NCI-H2196 treated with DMSO at 0.1 percent for 48 hours (cell line): ENCODE results near the gene RNF166.

Source experiments
- DNase-seq: peaks from one replicate; lab custom pipeline; 2025; ENCODE audit not compliant: unreplicated experiment; lab: John Stamatoyannopoulos, UW

RNF166 gene

GRCh38 chr16:88706229-88706964 lies at the start of gene RNF166, which contains the start of gene CTU2:
Gene RNF166, minus strand, starts transcription at chr16:88706408. Its CDS starts 83 bp downstream, at chr16:88706325.
Gene CTU2, plus strand, starts transcription at chr16:88706503. Its CDS starts 28 bp downstream, at chr16:88706531.
- DNase-seq, result peak; percentile 35

DNA sequence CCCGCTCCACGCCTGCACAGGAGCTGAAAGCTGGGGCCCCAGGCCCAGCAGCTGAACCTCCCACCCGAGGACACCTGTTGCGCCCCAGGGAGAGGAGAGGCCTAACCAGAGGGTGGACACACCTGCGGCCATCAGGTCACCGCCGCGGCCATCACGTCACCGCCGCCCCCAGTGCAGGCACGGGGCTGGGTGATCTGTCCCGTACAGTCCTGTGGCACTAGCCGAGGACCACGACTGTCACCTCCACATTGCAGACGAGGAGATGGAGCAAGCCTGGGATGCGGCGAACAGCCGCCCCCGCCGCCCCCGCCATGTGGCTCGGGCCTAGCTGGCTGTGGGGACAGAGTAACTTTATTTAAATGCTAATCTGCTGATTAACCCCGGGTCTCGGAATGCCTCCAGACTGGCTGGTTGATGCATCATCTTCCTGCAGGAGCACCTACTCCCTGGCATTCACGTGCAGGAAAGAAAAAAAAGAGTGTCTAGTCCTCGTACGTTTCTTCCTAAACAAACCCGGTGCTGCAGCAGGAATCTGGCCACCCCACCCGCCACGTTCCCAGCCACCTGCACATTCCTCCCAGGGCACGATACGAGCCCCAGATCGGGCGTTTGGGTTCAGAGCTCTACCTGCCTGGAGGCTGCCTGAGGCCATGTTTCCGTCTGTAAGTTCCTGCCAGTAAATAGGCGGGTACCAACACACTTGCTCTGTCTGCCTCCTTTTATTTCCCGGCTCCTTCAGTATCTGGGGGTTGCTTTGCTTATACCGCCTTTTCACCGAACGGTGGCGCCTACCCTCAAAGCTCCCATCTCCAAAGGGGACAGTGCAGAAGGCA lies 48.9 kb upstream of the RNF166 start:
- no peak for DNase-seq

- no peak for DNase-seq
Measured at GRCh38 chr16:88754109-88754911, 48.1 kb upstream of the RNF166 start.

DNA sequence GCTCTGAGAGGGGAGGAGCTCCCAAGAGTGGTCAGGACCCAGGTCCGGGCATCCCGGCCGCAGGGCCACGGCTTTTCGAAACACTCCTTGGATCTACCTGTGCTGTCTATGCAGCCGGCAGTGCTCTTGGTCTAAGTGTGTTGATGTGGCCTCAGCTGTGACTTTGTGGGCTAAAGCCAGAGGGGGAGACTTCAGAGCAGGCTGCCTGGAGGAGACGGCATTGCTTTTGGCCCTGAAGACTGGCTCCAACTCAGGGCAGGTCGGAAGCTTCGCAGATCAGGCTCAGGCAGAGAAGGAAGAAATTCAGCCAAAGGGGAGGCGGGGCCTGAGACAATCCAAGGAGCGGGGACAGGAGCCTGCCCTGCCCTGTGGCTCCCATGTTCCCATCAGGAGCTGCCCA lies 47.4 kb upstream of the RNF166 start:
- no peak for DNase-seq

GRCh38 chr16:88753191-88753590 lies 47.0 kb upstream of the RNF166 start:
- no peak for DNase-seq

DNA sequence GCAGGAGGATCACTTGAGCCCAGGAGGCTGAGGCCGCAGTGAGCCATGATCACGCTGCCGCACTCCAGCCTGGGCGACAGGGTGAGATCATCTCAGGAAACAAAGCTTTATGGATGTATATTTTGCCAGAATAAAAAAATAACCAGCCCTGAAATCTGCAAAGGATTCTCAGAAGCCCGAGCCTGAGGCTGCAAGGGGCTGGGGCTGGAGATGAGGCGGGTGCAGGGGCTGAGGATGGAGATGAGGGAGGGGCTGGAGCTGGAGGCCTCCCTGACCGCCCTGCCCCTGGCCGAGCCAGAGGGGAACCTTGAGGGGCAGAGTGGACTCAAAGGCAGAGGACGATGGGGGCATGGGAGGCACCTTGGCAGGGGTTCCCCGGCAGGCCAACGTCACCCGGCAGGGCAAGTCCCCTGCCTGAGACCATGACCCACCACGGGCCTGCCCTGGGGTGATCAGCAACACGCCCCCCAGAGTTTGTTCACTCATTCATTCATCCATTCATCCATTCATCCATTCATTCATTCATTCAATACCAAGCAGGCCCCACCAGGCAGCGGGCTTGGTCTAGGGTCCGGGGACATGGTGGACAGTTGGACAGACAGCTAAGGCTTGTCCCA lies 46.3 kb upstream of the RNF166 start:
- DNase-seq, result no peak

DNA sequence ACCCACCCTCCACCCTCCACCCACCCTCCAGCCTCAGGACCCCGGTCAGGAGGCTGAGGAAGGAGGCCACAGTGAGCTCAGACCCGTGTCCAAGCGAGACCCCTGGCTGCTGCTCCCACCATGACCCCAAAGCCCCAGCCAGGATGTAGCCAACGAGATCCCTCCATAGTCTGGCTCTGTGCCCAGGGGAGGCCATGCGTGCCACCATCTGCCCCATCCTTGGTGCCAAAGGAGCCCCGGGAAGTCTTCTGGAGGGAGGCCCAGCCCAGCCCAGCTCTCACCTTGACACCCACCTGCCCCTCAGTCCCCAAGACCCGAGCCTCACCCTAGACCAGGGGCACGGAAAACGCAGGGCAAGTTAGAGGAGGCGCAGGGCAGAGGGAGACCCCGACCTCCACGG lies 44.6 kb upstream of the RNF166 start:
- DNase-seq, result no peak

DNA sequence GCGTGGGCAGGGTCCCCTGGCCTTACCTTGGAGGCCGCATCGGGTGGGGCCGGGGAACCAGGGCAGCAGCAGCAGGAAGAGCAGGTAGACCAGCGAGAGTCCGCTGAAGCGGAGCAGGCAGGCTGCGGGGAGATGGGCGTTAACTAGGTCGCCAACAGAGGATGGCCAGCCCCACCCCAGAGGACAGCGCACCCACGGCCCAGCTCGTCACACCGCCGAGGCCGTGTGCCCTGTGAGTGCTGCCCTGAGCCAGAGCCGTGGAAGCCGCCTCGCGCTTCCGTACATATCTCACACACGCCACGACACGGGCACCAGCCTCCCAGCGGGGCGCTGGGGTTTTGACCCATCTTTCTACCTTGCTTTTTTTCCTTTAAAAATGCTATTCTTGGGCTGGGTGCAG lies 43.1 kb upstream of the RNF166 start:
- DNase-seq, result no peak

- DNase-seq, result no peak
Measured at GRCh38 chr16:88748364-88748763, 42.2 kb upstream of the RNF166 start.

GRCh38 chr16:88747588-88748301 lies 41.5 kb upstream of the RNF166 start:
- no peak for DNase-seq

GRCh38 chr16:88746506-88746905 lies 40.3 kb upstream of the RNF166 start:
- DNase-seq, result no peak

GRCh38 chr16:88744577-88745521 lies 38.6 kb upstream of the RNF166 start:
- no peak for DNase-seq

DNA sequence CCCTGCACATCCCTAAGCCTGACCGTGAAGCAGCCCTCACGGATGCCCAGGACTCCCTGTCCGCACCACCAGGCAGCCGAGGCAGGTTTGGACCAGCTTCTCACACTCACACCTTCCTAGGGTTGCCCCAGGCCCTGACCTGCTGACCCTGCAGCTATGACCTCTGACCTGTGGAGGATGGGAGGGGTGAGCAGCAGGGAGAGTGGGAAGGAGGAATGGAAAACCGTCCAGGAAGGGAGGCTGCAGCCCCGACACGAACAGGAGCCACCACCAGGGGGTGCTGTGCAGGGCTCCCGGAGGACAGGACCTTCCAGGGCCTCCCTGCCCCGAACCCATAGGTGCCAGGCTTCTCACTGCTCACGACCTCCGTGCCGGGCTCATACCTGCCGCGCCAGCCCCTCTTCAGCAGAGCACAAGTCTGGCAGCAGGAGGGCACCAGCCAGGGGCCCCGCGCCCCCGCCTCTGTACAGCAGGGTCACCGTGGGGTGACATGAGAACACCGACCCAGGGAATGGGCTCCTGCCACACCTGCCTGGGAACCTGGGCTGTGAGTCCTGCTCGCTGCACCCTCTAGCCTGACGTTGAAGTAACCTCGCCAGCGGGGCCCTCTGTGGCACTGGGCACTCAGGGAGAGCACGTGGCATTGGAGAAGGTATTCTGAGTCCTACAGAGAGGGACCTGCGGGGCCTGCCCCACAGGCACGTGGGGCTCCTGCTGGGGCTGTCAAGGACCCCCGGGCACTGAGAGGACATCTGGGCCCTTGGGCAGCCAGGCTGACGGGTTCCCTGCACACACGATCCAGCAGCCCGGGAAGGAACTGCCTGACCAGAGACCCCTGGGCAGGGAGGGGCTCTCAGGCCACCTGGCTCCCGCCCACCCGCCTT lies 37.7 kb upstream of the RNF166 start:
- DNase-seq, result no peak

DNA sequence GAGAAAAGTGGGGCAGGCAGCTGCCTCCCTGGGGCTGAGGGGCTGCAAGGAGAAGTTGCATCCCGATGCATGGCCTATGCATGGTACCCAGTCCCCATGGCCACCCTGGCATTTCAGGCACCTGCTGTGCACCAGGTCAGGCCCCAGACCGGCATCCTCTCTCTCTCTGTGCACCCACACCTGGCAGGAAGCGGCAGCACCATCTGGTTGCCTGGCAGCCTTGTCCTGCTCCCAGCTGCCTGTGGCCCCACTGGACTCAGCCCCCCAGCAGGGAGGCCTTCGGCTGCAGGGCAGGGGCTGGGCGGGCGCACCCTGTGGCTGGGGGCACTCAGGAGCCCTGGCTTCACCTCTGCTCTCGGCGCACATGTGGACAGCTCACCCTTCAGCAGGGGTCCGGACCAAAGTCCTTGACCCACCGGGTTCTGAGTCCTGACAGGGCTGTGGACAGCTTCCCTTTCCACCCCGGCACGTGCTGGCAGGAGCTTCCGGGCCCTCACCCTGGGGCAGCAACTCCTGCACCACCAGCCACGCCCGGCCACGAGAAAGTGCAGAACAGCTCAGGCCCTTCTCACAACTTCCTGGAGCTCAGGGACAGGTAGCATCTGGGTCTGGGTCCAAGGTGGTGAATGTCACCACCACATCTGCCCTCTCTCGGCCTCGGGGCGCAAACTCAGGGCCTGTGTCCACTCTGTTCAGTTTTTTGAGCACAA lies 36.8 kb upstream of the RNF166 start:
- no peak for DNase-seq

DNA sequence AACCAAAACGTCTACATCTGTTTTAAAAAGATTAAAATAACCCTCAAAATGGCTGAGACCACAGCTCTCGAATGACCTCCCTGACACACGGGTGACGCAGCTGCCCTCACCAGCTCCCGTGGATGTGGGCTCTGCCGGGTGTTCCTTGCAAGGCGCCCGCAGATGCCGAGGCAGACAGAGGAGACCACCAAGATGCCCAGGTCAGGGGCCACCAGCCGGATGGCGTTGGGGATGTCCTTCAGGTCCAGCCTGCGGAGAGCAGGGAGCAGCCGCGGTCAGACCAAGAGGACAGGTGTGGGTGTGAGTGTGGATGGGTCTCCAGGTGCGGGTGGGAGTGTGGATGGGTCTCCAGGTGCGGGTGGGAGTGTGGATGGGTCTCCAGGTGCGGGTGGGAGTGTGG lies 35.2 kb upstream of the RNF166 start:
- DNase-seq, result no peak

GRCh38 chr16:88740727-88741055 lies 34.5 kb upstream of the RNF166 start:
- DNase-seq, result no peak

DNA sequence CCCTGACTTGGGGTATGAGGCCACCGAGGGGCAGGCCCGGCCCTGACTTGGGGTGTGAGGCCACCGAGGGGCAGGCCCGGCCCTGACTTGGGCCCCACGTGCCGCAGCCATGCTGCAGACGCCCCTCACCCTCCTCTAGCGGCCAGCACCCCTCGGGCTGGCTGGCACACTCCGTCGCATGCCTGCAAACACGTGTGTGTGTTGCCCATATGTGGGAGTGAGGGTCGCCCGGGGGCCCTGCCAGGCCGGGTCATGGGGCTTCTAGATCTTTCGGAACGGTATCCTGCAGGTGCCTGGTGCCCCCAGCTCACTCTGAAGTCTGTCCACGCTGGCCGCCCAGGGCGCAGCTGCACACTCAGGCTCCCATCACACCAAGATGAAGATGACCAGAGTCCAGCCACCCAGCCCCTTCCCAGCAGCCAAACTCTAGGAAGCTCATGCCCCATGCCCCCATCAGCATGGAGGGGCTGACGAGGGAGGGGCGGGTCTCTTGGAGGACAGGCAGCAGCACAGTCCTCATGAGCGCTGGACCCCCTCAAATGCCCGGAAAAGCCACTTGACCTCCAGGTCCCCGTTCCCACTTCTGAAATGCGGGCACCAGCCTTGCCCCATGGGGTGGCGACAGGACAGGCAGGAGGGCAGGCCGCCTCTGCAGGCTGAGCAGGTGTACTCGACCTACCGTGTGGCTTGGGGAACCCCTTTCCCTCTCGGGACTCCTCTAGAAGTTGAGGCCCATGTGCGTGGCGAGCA lies 33.9 kb upstream of the RNF166 start:
- no peak for DNase-seq
